K562 (cell line): ENCODE measurements around the gene OPCML. TPM values are rescaled to one million over a fixed set of nuclear protein-coding genes. Genes with fewer than 3 reads are reported as not detected.

Source experiments
- ATAC-seq: fragments of 200-7000 bp; cut with Tn5 transposase; 3 replicates; pipeline ENCODE4 v1.9.1; 2020; ENCODE audit warnings: moderate library complexity
- BruUV-seq: library from RNA; stranded (reverse); fragments of 400-500 nt; replicated peaks from 2 replicates; lab custom pipeline; 2021; lab: Mats Ljungman, UMichigan
- CTCF ChIA-PET: fragments of 300-600 bp; formaldehyde crosslinking; extraction: SDS; loops from one replicate; lab custom pipeline; 2021; ENCODE audit warnings: low intra/inter-chr PET ratio; lab: Yijun Ruan, JAX
- POLR2A ChIA-PET: fragments of 300-600, 350-650 bp; sonication (Branson Sonifier 250); formaldehyde crosslinking; extraction: SDS; loops from one replicate; lab custom pipeline; 2021; ENCODE audit warnings: antibody characterized with exemption, inconsistent platforms; lab: Yijun Ruan, JAX
- DNase-seq, 4 experiments: peaks; one replicate each; pipeline versions ENCODE4 v3.0.0 to v3.0.0-alpha.2; 2011 to 2018; ENCODE audit warnings: low spot score in 3 of 4, mixed read lengths in 3 of 4; ENCODE audit errors: extremely low read depth in 1 of 4
- FAIRE-seq: peaks from 2 replicates; lab custom pipeline; 2011; peaks lifted over from hg19 to GRCh38; lab: Jason Lieb, UNC
- H2AFZ ChIP-seq: 2 replicates; pipeline ENCODE4 v1.6.0; 2011; ENCODE audit warnings: low read depth, low read length, control low read depth, inconsistent platforms
- H3K27ac ChIP-seq: fragments of 200-600 bp; 3 replicates; pipeline ENCODE4 v1.8.0; 2011; ENCODE audit warnings: low read depth, mild to moderate bottlenecking, control low read depth, inconsistent platforms, low read length, moderate library complexity, mixed read lengths; ENCODE audit errors: extremely low read depth
- H3K27me3 ChIP-seq, 2 experiments: fragments of 300-600 bp in 1 of 2; 2 replicates in 1 of 2; 3 replicates in 1 of 2; pipeline versions ENCODE4 v1.6.0 to v1.8.0; 2011; ENCODE audit warnings: inconsistent platforms in 2 of 2, low read length in 2 of 2, mild to moderate bottlenecking in 1 of 2, mixed read lengths in 1 of 2, moderate library complexity in 1 of 2; ENCODE audit not compliant: control insufficient read depth in 2 of 2, insufficient read depth in 2 of 2
- H3K36me3 ChIP-seq: fragments of 300-600 bp; 3 replicates; pipeline ENCODE4 v1.8.0; 2011; ENCODE audit warnings: mild to moderate bottlenecking, low read length, inconsistent platforms; ENCODE audit not compliant: control insufficient read depth, insufficient read depth
- H3K4me1 ChIP-seq, 2 experiments: fragments of 200-600 bp in 1 of 2; replicated peaks in 1 of 2; 2 replicates in 1 of 2; 3 replicates in 1 of 2; pipeline versions ENCODE4 v1.5.1 to v1.8.0; 2011; ENCODE audit warnings: inconsistent platforms in 2 of 2, low read length in 2 of 2, mild to moderate bottlenecking in 1 of 2, mixed read lengths in 1 of 2, moderate library complexity in 1 of 2; ENCODE audit not compliant: control insufficient read depth in 2 of 2, insufficient read depth in 2 of 2
- H3K4me2 ChIP-seq: 2 replicates; pipeline ENCODE4 v1.6.1; 2011; ENCODE audit warnings: low read length, control low read depth, inconsistent platforms, mixed read lengths; ENCODE audit not compliant: insufficient read depth
- H3K4me3 ChIP-seq: fragments of 200-600 bp; sonication (generic), shearing (Covaris generic); 2 replicates; pipeline ENCODE4 v1.5.1; 2016; ENCODE audit warnings: control low read depth, inconsistent platforms
- H3K79me2 ChIP-seq: fragments of 200-600 bp; 3 replicates; pipeline ENCODE4 v1.8.0; 2011; ENCODE audit warnings: low read length, inconsistent platforms; ENCODE audit not compliant: control insufficient read depth, insufficient read depth
- H3K9ac ChIP-seq, 2 experiments: 2 replicates each; pipeline versions ENCODE4 v1.6.0 to v1.6.1; 2011; ENCODE audit warnings: low read depth in 2 of 2, low read length in 2 of 2, control low read depth in 1 of 2, inconsistent platforms in 1 of 2, mild to moderate bottlenecking in 1 of 2, mixed read lengths in 1 of 2; ENCODE audit not compliant: insufficient read depth in 1 of 2
- H3K9me1 ChIP-seq: one replicate; pipeline ENCODE4 v1.6.0; 2011; ENCODE audit warnings: inconsistent platforms, mild to moderate bottlenecking, low read length, moderate library complexity; ENCODE audit not compliant: control insufficient read depth, insufficient read depth
- H3K9me3 ChIP-seq: replicated peaks from 2 replicates; pipeline ENCODE4 v1.5.1; 2011; ENCODE audit warnings: low read depth, low read length, inconsistent platforms; ENCODE audit not compliant: control insufficient read depth, insufficient read depth
- H4K20me1 ChIP-seq: replicated peaks from 2 replicates; pipeline ENCODE4 v1.6.1; 2011; ENCODE audit warnings: low read length, inconsistent platforms, mixed read lengths; ENCODE audit not compliant: control insufficient read depth, insufficient read depth
- CTCF ChIP-seq, 3 experiments: IDR thresholded peaks in 2 of 3; conservative IDR thresholded peaks in 1 of 3; 2 replicates each; pipeline ENCODE4 v1.5.1; 2011 to 2012; ENCODE audit warnings: low read length in 3 of 3, mild to moderate bottlenecking in 3 of 3, control low read depth in 2 of 3, improper control_type of control experiment in 1 of 3, inconsistent platforms in 1 of 3, low read depth in 1 of 3, mixed read lengths in 1 of 3, moderate library complexity in 1 of 3; ENCODE audit not compliant: insufficient read depth in 2 of 3
- DIDO1 ChIP-seq: fragments of 450-650 bp; IDR thresholded peaks from 2 replicates; pipeline ENCODE4 v1.6.1; 2016; ENCODE audit warnings: low read depth, missing biosample characterization, missing genetic modification characterization
- EZH2 ChIP-seq: IDR thresholded peaks from 2 replicates; pipeline ENCODE4 v1.6.1; 2012; ENCODE audit warnings: low read depth, mild to moderate bottlenecking, inconsistent platforms, low read length, borderline replicate concordance
- GTF3C2 ChIP-seq: IDR thresholded peaks from 3 replicates; pipeline ENCODE4 v1.6.1; 2011; ENCODE audit warnings: borderline replicate concordance, mild to moderate bottlenecking, moderate library complexity; ENCODE audit not compliant: insufficient read length; ENCODE audit errors: extremely low read depth
- ILK ChIP-seq: fragments of 450-650 bp; IDR thresholded peaks from 2 replicates; pipeline ENCODE4 v1.6.1; 2016; ENCODE audit warnings: missing genetic modification characterization, low read depth, mild to moderate bottlenecking, missing compliant biosample characterization, moderate library complexity, borderline replicate concordance
- KDM2B ChIP-seq: fragments of 250-450 bp; sonication (Bioruptor Pico); IDR thresholded peaks from 2 replicates; pipeline ENCODE4 v1.8.0; 2021; ENCODE audit warnings: mild to moderate bottlenecking, moderate library complexity
- MTF1 ChIP-seq: fragments of 250-450 bp; sonication (Bioruptor Pico); IDR thresholded peaks from 2 replicates; pipeline ENCODE4 v1.9.0; 2021; ENCODE audit warnings: moderate library complexity, mild to moderate bottlenecking, inconsistent platforms, borderline replicate concordance
- NFIC ChIP-seq: fragments of 450-650 bp; IDR thresholded peaks from 2 replicates; pipeline ENCODE4 v1.6.1; 2017; ENCODE audit warnings: mild to moderate bottlenecking, inconsistent platforms
- NRF1 ChIP-seq, 2 experiments: fragments of 450-650 bp; IDR thresholded peaks in 1 of 2; conservative IDR thresholded peaks in 1 of 2; 2 replicates each; pipeline ENCODE4 v1.6.1; 2014; ENCODE audit warnings: mild to moderate bottlenecking in 2 of 2
- SMAD1 ChIP-seq: fragments of 150-350 bp; IDR thresholded peaks from 2 replicates; pipeline ENCODE4 v1.6.1; 2014; ENCODE audit warnings: low read length, low read depth; ENCODE audit not compliant: partially characterized antibody
- TAL1 ChIP-seq: fragments of 450-650 bp; IDR thresholded peaks from 2 replicates; pipeline ENCODE4 v1.6.1; 2016; ENCODE audit warnings: mild to moderate bottlenecking
- THAP7 ChIP-seq: fragments of 250-450 bp; sonication (Bioruptor Pico); IDR thresholded peaks from 2 replicates; pipeline ENCODE4 v1.5.0; 2021
- ZNF239 ChIP-seq: fragments of 250-450 bp; sonication (Bioruptor Pico); IDR thresholded peaks from 2 replicates; pipeline ENCODE4 v1.4.0; 2020; ENCODE audit warnings: mild to moderate bottlenecking
- ZNF3 ChIP-seq: fragments of 250-450 bp; sonication (Bioruptor Pico); IDR thresholded peaks from 2 replicates; pipeline ENCODE4 v1.5.0; 2021; ENCODE audit warnings: mild to moderate bottlenecking, moderate library complexity
- WGBS: fragments of 100-300 bp; shearing (Covaris generic); methylation state at CpG from one replicate; pipeline ENCODE4 v1.1.6; 2016; ENCODE audit warnings: low coverage, mixed read lengths; ENCODE audit not compliant: insufficient coverage; ENCODE audit errors: missing lambda C conversion rate; 5-methylcytosine and 5-hydroxymethylcytosine counted together
- in situ Hi-C: fragments of 300-500 bp; cut with MboI; formaldehyde crosslinking; loops from 4 replicates; pipeline ENCODE4 v1.15.0; 2018; ENCODE audit warnings: inconsistent platforms, mixed read lengths
- intact Hi-C: fragments of 100-400 bp; cut with micrococcal nuclease; formaldehyde crosslinking; loops from 2 replicates; pipeline ENCODE4 v1.14.2; 2022
- polyA plus RNA-seq, 8 experiments: library from polyadenylated mRNA; depleted of rRNA in 4 of 8; stranded (reverse) in 5 of 8; unstranded in 3 of 8; fragments of >200 nt; fragmentation: Nextera tagmentation in 2 of 8; fragmentation: Illumina TruSeq in 1 of 8; extraction: Ambion mirVana in 2 of 8; extraction: Trizol in 1 of 8; gene quantifications; 2 replicates each; pipeline versions ENCODE4 v1.2.1 to v1.2.3, GENCODE V29; 2011 to 2014; ENCODE audit warnings: inconsistent platforms in 1 of 8, missing spikeins in 1 of 8
- total RNA-seq, 7 experiments: library from RNA; depleted of rRNA in 6 of 7; stranded (reverse); fragments of >200 nt in 6 of 7; fragmentation: Illumina TruSeq in 2 of 7; extraction: Trizol in 2 of 7; gene quantifications; 2 replicates each; pipeline versions ENCODE4 v1.2.1 to v1.2.3, GENCODE V29; 2011 to 2021; ENCODE audit warnings: low replicate concordance in 1 of 7

OPCML gene
- total and polyA plus RNA-seq, 9 of the 15 experiments (the other 6 are each of a cell fraction or from before 2014, with no cell fraction given) = not detected

GRCh38 chr11:133222425-133223330 lies 309.6 kb downstream of the OPCML start:
- no peak overlapping the region for H3K4me3 ChIP-seq
- FAIRE-seq = no peak
- intact Hi-C loops = no loop called here
- H3K9ac ChIP-seq = no peak overlapping the region
- H2AFZ ChIP-seq = no peak overlapping the region
- H3K27ac ChIP-seq = no peak overlapping the region
- H3K27me3 ChIP-seq = no peaks in the 10 kb centered on the region
- CTCF ChIA-PET = no interaction called here
- H3K9me1 ChIP-seq = no peaks in the 10 kb centered on the region
- WGBS = under 1% methylated on average over 12 of the region's 13 CpGs
- H3K36me3 ChIP-seq = no peaks in the 10 kb centered on the region
- in situ Hi-C loops = no loop called here
- POLR2A ChIA-PET = no interaction called here
- H3K4me1 ChIP-seq = no peaks in the 10 kb centered on the region
- no peak for DNase-seq
- no peaks in the 10 kb centered on the region for H3K79me2 ChIP-seq
- BruUV-seq = no TSS peak
- TF ChIP-seq THAP7 (CRISPR knock-in tag) (no peak), SMAD1 (no peak), KDM2B (CRISPR knock-in tag) (no peak), ZNF239 (CRISPR knock-in tag) (no peak), DIDO1 (tag) (no peak), MTF1 (no peak), NRF1 (conservative IDR thresholded peaks at IDR 0.05 in 1 of 2, IDR thresholded peaks at IDR 0.05 in 1 of 2) (no peak), GTF3C2 (no peak), ILK (tag) (no peak), ZNF3 (CRISPR knock-in tag) (no peak), TAL1 (no peak), CTCF (IDR thresholded peaks at IDR 0.05 in 2 of 3, conservative IDR thresholded peaks at IDR 0.05 in 1 of 3; ENCODE audit: insufficient read depth in 2 of 3, low read depth in 1 of 3, low read length in 3 of 3) (no peak), EZH2 (no peak), NFIC (no peak)
- TF ChIP-seq, all 486 proteins: peak for 0
- Histone ChIP-seq H3K4me2 (no peak overlapping the region), H3K9me3 (no peaks in the 10 kb centered on the region), H4K20me1 (no peaks in the 10 kb centered on the region)
- ATAC-seq = no peak
